HG03025 (cell line): ENCODE data around the gene SLC25A29.

Experiments
- ATAC-seq: cut with Tn5 transposase; IDR thresholded peaks from one replicate; pipeline ENCODE4 v1.9.1; 2021; ENCODE audit warnings: mild to moderate bottlenecking, moderate library complexity; ENCODE audit not compliant: unreplicated experiment, low FRiP score

SLC25A29 gene

GRCh38 chr14:100332071-100332639, 25.9 kb upstream of the SLC25A29 start:
- no peak for ATAC-seq

- ATAC-seq: no peak
Measured at GRCh38 chr14:100330388-100330931, 24.2 kb upstream of the SLC25A29 start.

- no peak for ATAC-seq
Measured at GRCh38 chr14:100330007-100330344, 23.7 kb upstream of the SLC25A29 start.

- no peak for ATAC-seq
Measured at GRCh38 chr14:100329233-100330006, 23.2 kb upstream of the SLC25A29 start.

- no peak for ATAC-seq
Measured at GRCh38 chr14:100328495-100329163, 22.4 kb upstream of the SLC25A29 start.

GRCh38 chr14:100327128-100327527, 20.9 kb upstream of the SLC25A29 start:
- ATAC-seq: no peak

GRCh38 chr14:100325958-100326357, 19.7 kb upstream of the SLC25A29 start:
- ATAC-seq: no peak

- ATAC-seq: no peak
Measured at GRCh38 chr14:100325231-100325632, 19.0 kb upstream of the SLC25A29 start.

- no peak for ATAC-seq
Measured at GRCh38 chr14:100323942-100324307, 17.7 kb upstream of the SLC25A29 start.

- ATAC-seq: no peak
Measured at GRCh38 chr14:100323121-100323941, 17.1 kb upstream of the SLC25A29 start, which contains the start of gene SLC25A47. SLC25A47 (plus strand) TSS chr14:100323339; CDS start chr14:100323415, 76 bp downstream.

- ATAC-seq: no peak
Measured at GRCh38 chr14:100322138-100322957, 16.1 kb upstream of the SLC25A29 start.

- no peak for ATAC-seq
Measured at GRCh38 chr14:100321473-100322137, 15.4 kb upstream of the SLC25A29 start.

GRCh38 chr14:100320157-100320856, 14.1 kb upstream of the SLC25A29 start:
- no peak for ATAC-seq

GRCh38 chr14:100317912-100318808, 11.9 kb upstream of the SLC25A29 start:
- ATAC-seq: peak; percentile 81

GRCh38 chr14:100317389-100317788, 11.1 kb upstream of the SLC25A29 start:
- ATAC-seq: no peak

- ATAC-seq: no peak
Measured at GRCh38 chr14:100314724-100315123, 8.5 kb upstream of the SLC25A29 start.

GRCh38 chr14:100313464-100314230, 7.4 kb upstream of the SLC25A29 start:
- no peak for ATAC-seq
